Breast epithelium (tissue), 4 donors: ENCODE measurements around the gene CCDC149. TPM values are rescaled to one million over a fixed set of nuclear protein-coding genes. Genes with fewer than 3 reads are reported as not detected.

Source experiments
- DNase-seq, 2 donors: peaks; one replicate each; pipeline ENCODE4 v3.0.0-alpha.2; 2019; ENCODE audit warnings: low spot score in 2 of 2
- H3K27ac ChIP-seq, 2 donors: fragments of 200-600 bp; sonication (generic) in 1 of 2; one replicate each; pipeline ENCODE4 v1.5.1; 2016 to 2019; ENCODE audit warnings: mild to moderate bottlenecking in 1 of 2
- H3K27me3 ChIP-seq, 2 donors: fragments of 200-600 bp; sonication (generic) in 1 of 2; one replicate each; pipeline versions ENCODE4 v1.5.1 to v1.6.0; 2017 to 2019; ENCODE audit warnings: control low read depth in 1 of 2, mild to moderate bottlenecking in 1 of 2
- H3K36me3 ChIP-seq: fragments of 200-600 bp; one replicate; pipeline ENCODE4 v1.5.1; 2019
- H3K4me1 ChIP-seq, 2 donors: fragments of 200-600 bp; sonication (generic); one replicate each; pipeline ENCODE4 v1.5.1; 2016 to 2019; ENCODE audit warnings: control low read depth in 1 of 2
- H3K4me3 ChIP-seq, 3 donors: fragments of 200-600 bp; sonication (generic); 1 replicate in 2 of 3; 2 replicates in 1 of 3; pipeline ENCODE4 v1.5.1; 2016 to 2019; ENCODE audit warnings: mild to moderate bottlenecking in 3 of 3, moderate library complexity in 2 of 3
- H3K9me3 ChIP-seq, 2 donors: fragments of 200-600 bp; sonication (generic) in 1 of 2; one replicate each; pipeline ENCODE4 v1.5.1; 2016 to 2019; ENCODE audit warnings: control low read depth in 1 of 2
- CTCF ChIP-seq, 3 donors: fragments of 450-650 bp; IDR thresholded peaks; one replicate each; pipeline ENCODE4 v1.5.1; 2016 to 2017; ENCODE audit warnings: antibody characterized with exemption in 3 of 3, mild to moderate bottlenecking in 3 of 3, moderate library complexity in 3 of 3
- POLR2A ChIP-seq: fragments of 450-650 bp; IDR thresholded peaks from one replicate; pipeline ENCODE4 v1.6.1; 2016; ENCODE audit warnings: antibody characterized with exemption, mild to moderate bottlenecking, moderate library complexity
- POLR2AphosphoS5 ChIP-seq, 3 donors: sonication (generic); formaldehyde crosslinking; IDR thresholded peaks; one replicate each; pipeline ENCODE4 v1.6.1; 2017; ENCODE audit warnings: antibody characterized with exemption in 3 of 3
- intact Hi-C: fragments of 100-400 bp; cut with DNase I; formaldehyde crosslinking; loops from one replicate; pipeline ENCODE4 v1.15.1; 2023; ENCODE audit warnings: low total_unique reads
- total RNA-seq, 3 donors: library from RNA; depleted of rRNA; stranded (reverse); fragments of >200 nt; gene quantifications; one replicate each; pipeline ENCODE4 v1.1.0, GENCODE V29; 2016

CCDC149 gene
- total RNA-seq, 3 donors from 2014 or later: 15.8 to 21.0 (median 18.6) TPM

GRCh38 chr4:24770032-24770584 is 142.7 kb downstream of the CCDC149 start:
- no peaks in the 10 kb centered on the region for H3K36me3 ChIP-seq
- TF ChIP-seq CTCF (IDR thresholded peaks at IDR 0.05) (no peak), POLR2A (no peak), POLR2AphosphoS5 (IDR thresholded peaks at IDR 0.05) (no peak)
- intact Hi-C loops: no loop called here
- H3K27ac ChIP-seq: peak overlapping the region in 1 of 2 donors; percentile 19
- no peaks in the 10 kb centered on the region for H3K27me3 ChIP-seq
- no peak overlapping the region for H3K4me3 ChIP-seq
- no peaks in the 10 kb centered on the region for H3K9me3 ChIP-seq
- DNase-seq: no peak
- H3K4me1 ChIP-seq: no peaks in the 10 kb centered on the region

- intact Hi-C loops: no loop called here
- Histone ChIP-seq H3K27me3 (no peaks in the 10 kb centered on the region), H3K36me3 (no peaks in the 10 kb centered on the region), H3K4me3 (no peak overlapping the region), H3K4me1 (no peaks in the 10 kb centered on the region), H3K9me3 (no peaks in the 10 kb centered on the region), H3K27ac (no peak overlapping the region)
- TF ChIP-seq POLR2A: no peak
- TF ChIP-seq POLR2AphosphoS5 (IDR thresholded peaks at IDR 0.05): no peak
- no peak for TF ChIP-seq CTCF (IDR thresholded peaks at IDR 0.05)
- DNase-seq: no peak
Observed at GRCh38 chr4:24769571-24769970, 143.3 kb downstream of the CCDC149 start.

GRCh38 chr4:24768604-24769003 is 144.2 kb downstream of the CCDC149 start:
- H3K9me3 ChIP-seq: no peaks in the 10 kb centered on the region
- no peak overlapping the region for H3K27ac ChIP-seq
- no peak for DNase-seq

GRCh38 chr4:24768006-24768405 is 144.8 kb downstream of the CCDC149 start:
- H3K27ac ChIP-seq: no peak overlapping the region
- no peaks in the 10 kb centered on the region for H3K36me3 ChIP-seq
- no peak for DNase-seq
- H3K4me3 ChIP-seq: no peak overlapping the region
- TF ChIP-seq POLR2AphosphoS5 (IDR thresholded peaks at IDR 0.05) (no peak), CTCF (IDR thresholded peaks at IDR 0.05) (no peak), POLR2A (no peak)
- intact Hi-C loops: no loop called here
- no peaks in the 10 kb centered on the region for H3K9me3 ChIP-seq
- no peaks in the 10 kb centered on the region for H3K27me3 ChIP-seq
- H3K4me1 ChIP-seq: no peaks in the 10 kb centered on the region

More at GRCh38 chr4:24768604-24769003, 144.2 kb downstream of the CCDC149 start:
- Histone ChIP-seq H3K4me3 (no peak overlapping the region), H3K36me3 (no peaks in the 10 kb centered on the region), H3K27me3 (no peaks in the 10 kb centered on the region), H3K4me1 (no peaks in the 10 kb centered on the region)
- intact Hi-C loops: no loop called here
- TF ChIP-seq CTCF (IDR thresholded peaks at IDR 0.05) (no peak), POLR2AphosphoS5 (IDR thresholded peaks at IDR 0.05) (no peak), POLR2A (no peak)

- no peak for DNase-seq
- Histone ChIP-seq H3K9me3 (no peaks in the 10 kb centered on the region), H3K4me1 (no peaks in the 10 kb centered on the region), H3K27ac (no peak overlapping the region), H3K27me3 (no peaks in the 10 kb centered on the region), H3K36me3 (no peaks in the 10 kb centered on the region), H3K4me3 (no peak overlapping the region)
- TF ChIP-seq POLR2A (no peak), POLR2AphosphoS5 (IDR thresholded peaks at IDR 0.05) (no peak), CTCF (IDR thresholded peaks at IDR 0.05) (no peak)
- intact Hi-C loops: no loop called here
Observed at GRCh38 chr4:24765376-24765988, 147.4 kb downstream of the CCDC149 start.
